GM10266 (cell line): ENCODE measurements around the gene HMGXB4.

ENCODE experiments used
- DNase-seq: peaks from one replicate; pipeline ENCODE4 v3.0.0; 2012; ENCODE audit errors: extremely low spot score
- CTCF ChIP-seq: IDR thresholded peaks from 2 replicates; pipeline ENCODE4 v1.5.1; 2012; ENCODE audit warnings: mild to moderate bottlenecking, low read depth; ENCODE audit not compliant: control insufficient read depth, insufficient read depth; ENCODE audit errors: missing control alignments

HMGXB4 gene

GRCh38 chr22:35327690-35328471 is 70.6 kb downstream of the HMGXB4 start:
- DNase-seq = no peak
- TF ChIP-seq CTCF = no peak

GRCh38 chr22:35328472-35328885 is 71.2 kb downstream of the HMGXB4 start:
- TF ChIP-seq CTCF = no peak
- DNase-seq = no peak

DNA sequence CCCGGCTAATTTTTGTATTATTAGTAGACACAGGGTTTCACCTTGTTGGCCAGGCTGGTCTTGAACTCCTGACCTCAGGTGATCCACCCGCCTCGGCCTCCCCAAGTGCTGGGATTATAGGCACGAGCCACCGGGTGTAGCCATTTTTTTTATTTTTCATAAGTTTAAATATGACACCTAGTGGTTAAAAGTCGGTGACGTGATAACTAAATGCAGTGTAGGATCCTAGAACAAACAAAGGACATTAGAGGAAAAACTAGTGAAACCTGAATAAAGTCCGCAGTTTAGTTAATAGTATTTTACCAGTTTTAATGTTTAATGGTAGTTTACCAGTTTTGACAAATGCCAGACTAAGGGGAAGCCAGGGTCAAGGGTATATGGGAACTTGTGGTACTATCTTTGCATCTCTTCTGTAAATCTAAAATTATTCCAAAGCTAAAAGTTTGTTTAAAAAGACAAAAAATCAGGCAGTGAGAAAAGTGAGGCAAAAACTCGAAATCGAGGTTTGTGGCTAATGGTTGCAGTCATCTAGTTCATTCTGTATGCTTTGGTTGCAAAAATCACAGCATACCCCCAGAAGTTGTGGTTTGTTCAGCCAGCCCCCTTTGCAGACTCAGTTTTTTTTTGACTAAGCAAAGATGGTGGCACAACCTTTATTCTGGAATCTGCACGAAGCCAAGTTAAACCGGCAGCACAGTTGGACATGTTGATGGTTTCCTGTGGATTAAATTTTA is 72.0 kb downstream of the HMGXB4 start:
- DNase-seq = no peak

DNA sequence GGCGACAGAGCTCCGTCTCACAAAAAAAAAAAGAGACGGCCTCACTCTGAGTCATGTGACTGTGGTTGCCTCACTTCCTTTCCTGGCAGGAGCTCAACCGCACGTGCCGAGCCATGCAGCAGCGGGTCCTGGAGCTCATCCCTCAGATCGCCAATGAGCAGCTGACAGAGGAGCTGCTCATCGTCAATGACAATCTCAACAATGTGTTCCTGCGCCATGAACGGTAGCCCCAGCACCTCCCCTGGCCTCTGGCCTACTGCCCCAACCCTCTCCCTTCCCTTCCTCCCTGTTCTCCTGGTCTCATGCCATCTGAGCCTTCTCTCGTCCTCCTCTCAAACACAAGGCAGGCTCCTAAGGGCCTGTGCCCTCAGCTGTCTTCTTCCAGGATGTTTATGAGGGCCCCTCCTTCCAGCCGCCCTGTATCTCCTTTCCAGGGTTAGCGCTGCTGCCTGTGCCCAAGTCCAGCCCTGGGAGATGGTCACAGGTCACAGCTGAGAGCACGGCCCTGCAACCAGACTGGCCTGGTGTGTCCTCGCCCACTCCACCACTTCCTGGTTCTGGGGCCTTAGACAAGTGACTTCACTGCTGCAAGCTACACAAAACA is 73.1 kb downstream of the HMGXB4 start:
- no peak for TF ChIP-seq CTCF
- no peak for DNase-seq

More for the DNA sequence above, 72.0 kb downstream of the HMGXB4 start:
- TF ChIP-seq CTCF = no peak

GRCh38 chr22:35332278-35332677 is 75.0 kb downstream of the HMGXB4 start:
- no peak for DNase-seq
- TF ChIP-seq CTCF = no peak

DNA sequence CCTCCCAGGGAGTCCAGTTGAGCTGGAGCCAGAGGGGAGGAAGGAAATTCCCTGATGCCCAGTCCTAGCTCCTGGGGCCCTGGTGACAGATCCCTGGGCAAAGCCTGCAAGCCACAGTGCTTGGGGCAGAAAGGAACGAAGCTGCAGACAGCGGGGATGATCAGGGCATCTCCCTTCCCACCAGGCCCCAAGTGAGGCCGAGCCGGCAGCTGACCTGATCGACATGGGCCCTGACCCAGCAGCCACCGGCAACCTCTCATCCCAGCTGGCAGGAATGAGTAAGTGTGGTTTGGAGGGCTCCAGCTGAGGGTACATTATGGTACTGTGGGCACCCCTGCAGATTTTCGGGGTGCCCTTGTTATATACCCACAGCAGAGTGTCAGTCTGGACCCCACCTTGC is 75.9 kb downstream of the HMGXB4 start:
- DNase-seq = no peak
- TF ChIP-seq CTCF = no peak
